HepG2 (cell line): Measurements from ENCODE around the gene ST8SIA3. TPM values are rescaled to one million over a fixed set of nuclear protein-coding genes. Genes with fewer than 3 reads are reported as not detected.

Source experiments
- BCL6 ChIP-seq: IDR thresholded peaks from 2 replicates; pipeline ENCODE4 v1.6.1; 2016; ENCODE audit warnings: missing genetic modification reagents, missing compliant biosample characterization
- HNF4G ChIP-seq, 2 experiments: sonication (generic) in 1 of 2; formaldehyde crosslinking in 1 of 2; IDR thresholded peaks; 2 replicates each; pipeline versions ENCODE4 v1.4.0 to v1.6.1; 2011 to 2020; ENCODE audit warnings: borderline replicate concordance in 2 of 2, low read depth in 2 of 2, mild to moderate bottlenecking in 2 of 2, low read length in 1 of 2, missing genetic modification reagents in 1 of 2, moderate library complexity in 1 of 2
- MIER2 ChIP-seq: IDR thresholded peaks from 2 replicates; pipeline ENCODE4 v1.6.1; 2016; ENCODE audit warnings: missing biosample characterization, missing genetic modification reagents
- NFE2L2 ChIP-seq: fragments of 150-350 bp; IDR thresholded peaks from 2 replicates; pipeline ENCODE4 v1.6.1; 2014; ENCODE audit warnings: low read length
- NPAS2 ChIP-seq: sonication (generic); formaldehyde crosslinking; IDR thresholded peaks from 2 replicates; pipeline ENCODE4 v1.8.0; 2022; ENCODE audit warnings: mild to moderate bottlenecking, missing genetic modification reagents, borderline replicate concordance
- PITX1 ChIP-seq: sonication (generic); formaldehyde crosslinking; IDR thresholded peaks from 2 replicates; pipeline ENCODE4 v1.5.1; 2020; ENCODE audit warnings: mild to moderate bottlenecking, missing genetic modification reagents
- RARA ChIP-seq: IDR thresholded peaks from 2 replicates; pipeline ENCODE4 v1.6.1; 2016; ENCODE audit warnings: missing genetic modification reagents, missing compliant biosample characterization
- SALL1 ChIP-seq: sonication (generic); formaldehyde crosslinking; IDR thresholded peaks from 2 replicates; pipeline ENCODE4 v1.8.0; 2022; ENCODE audit warnings: mild to moderate bottlenecking, missing genetic modification reagents
- TCF7 ChIP-seq: sonication (generic); IDR thresholded peaks from 2 replicates; pipeline ENCODE4 v1.6.1; 2016; ENCODE audit warnings: antibody characterized with exemption, low read depth
- TCF7L2 ChIP-seq: IDR thresholded peaks from 2 replicates; pipeline ENCODE4 v1.6.1; 2011; ENCODE audit warnings: mild to moderate bottlenecking, low read depth, low read length, moderate library complexity
- WIZ ChIP-seq: sonication (generic); formaldehyde crosslinking; IDR thresholded peaks from 2 replicates; pipeline ENCODE4 v1.5.1; 2020; ENCODE audit warnings: mild to moderate bottlenecking, missing genetic modification reagents
- YY1 ChIP-seq: IDR thresholded peaks from 2 replicates; pipeline ENCODE4 v1.6.1; 2011; ENCODE audit warnings: low read length, low read depth, moderate library complexity, mild to moderate bottlenecking; ENCODE audit not compliant: insufficient read depth, insufficient replicate concordance
- ZNF547 ChIP-seq: sonication (generic); formaldehyde crosslinking; IDR thresholded peaks from 2 replicates; pipeline ENCODE4 v1.5.1; 2020; ENCODE audit warnings: mild to moderate bottlenecking, missing genetic modification reagents
- ZNF703 ChIP-seq: sonication (generic); formaldehyde crosslinking; IDR thresholded peaks from 2 replicates; pipeline ENCODE4 v1.5.1; 2020; ENCODE audit warnings: missing genetic modification reagents, mild to moderate bottlenecking, moderate library complexity, borderline replicate concordance
- ZNF773 ChIP-seq: sonication (generic); formaldehyde crosslinking; IDR thresholded peaks from 2 replicates; pipeline ENCODE4 v1.4.0; 2020; ENCODE audit warnings: missing genetic modification reagents, borderline replicate concordance
- ZSCAN20 ChIP-seq: sonication (generic); formaldehyde crosslinking; IDR thresholded peaks from 2 replicates; pipeline ENCODE4 v1.4.0; 2020; ENCODE audit warnings: missing genetic modification reagents, mild to moderate bottlenecking, borderline replicate concordance
- polyA plus RNA-seq, 8 experiments: library from polyadenylated mRNA; depleted of rRNA in 3 of 8; stranded (reverse) in 7 of 8; unstranded in 1 of 8; fragments of >200 nt; fragmentation: Illumina TruSeq in 4 of 8; extraction: Trizol in 4 of 8; gene quantifications; 2 replicates each; pipeline versions ENCODE4 v1.2.1 to v1.2.3, GENCODE V29; 2011 to 2016; ENCODE audit warnings: low read depth in 4 of 8, missing spikeins in 1 of 8, mixed read lengths in 1 of 8; ENCODE audit not compliant: insufficient read depth in 1 of 8
- total RNA-seq, 5 experiments: library from RNA; depleted of rRNA; stranded (reverse); fragments of >200 nt; fragmentation: Illumina TruSeq; extraction: Trizol; gene quantifications; 2 replicates each; pipeline ENCODE4 v1.2.3, GENCODE V29; 2016; ENCODE audit warnings: low read depth in 1 of 5
- TF ChIP-seq, protein P1 (sequence below): IDR thresholded peaks from 2 replicates; pipeline ENCODE4 v1.6.1; 2016; ENCODE audit warnings: mild to moderate bottlenecking
- TF ChIP-seq, protein P2 (sequence below): sonication (generic); formaldehyde crosslinking; conservative IDR thresholded peaks from 2 replicates; pipeline ENCODE4 v1.4.0; 2020; ENCODE audit warnings: mild to moderate bottlenecking, missing genetic modification reagents, moderate library complexity

Gene ST8SIA3
- total and polyA plus RNA-seq, 2 of the 13 experiments (the other 11 are each of a cell fraction or from before 2014, with no cell fraction given) = not detected

DNA sequence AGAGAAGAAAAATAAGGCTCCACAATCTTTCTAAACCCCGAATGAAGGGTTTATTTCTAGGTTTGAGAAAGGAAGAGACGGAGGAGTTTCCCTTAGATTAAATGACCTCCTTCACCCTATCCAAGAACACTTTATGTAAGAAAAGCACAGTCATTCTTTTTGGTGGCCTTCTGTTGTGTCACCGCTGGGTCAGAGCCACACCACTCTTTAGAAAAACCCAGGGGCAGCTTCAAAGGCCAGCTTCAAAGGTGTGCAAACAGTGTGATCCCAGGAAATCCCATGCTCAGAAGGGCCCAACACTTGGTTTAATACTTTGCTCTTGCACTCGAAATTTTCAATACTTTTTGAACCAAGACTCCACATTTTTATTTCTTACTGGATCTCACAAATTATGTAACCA, 7.1 kb downstream of the ST8SIA3 start (continued):
- TF ChIP-seq, protein P1, sequence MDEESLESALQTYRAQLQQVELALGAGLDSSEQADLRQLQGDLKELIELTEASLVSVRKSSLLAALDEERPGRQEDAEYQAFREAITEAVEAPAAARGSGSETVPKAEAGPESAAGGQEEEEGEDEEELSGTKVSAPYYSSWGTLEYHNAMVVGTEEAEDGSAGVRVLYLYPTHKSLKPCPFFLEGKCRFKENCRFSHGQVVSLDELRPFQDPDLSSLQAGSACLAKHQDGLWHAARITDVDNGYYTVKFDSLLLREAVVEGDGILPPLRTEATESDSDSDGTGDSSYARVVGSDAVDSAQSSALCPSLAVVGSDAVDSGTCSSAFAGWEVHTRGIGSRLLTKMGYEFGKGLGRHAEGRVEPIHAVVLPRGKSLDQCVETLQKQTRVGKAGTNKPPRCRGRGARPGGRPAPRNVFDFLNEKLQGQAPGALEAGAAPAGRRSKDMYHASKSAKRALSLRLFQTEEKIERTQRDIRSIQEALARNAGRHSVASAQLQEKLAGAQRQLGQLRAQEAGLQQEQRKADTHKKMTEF (CRISPR knock-in tag) = 0 out of 2 replicates have a peak, but pooled peaks have one; percentile 24
- no peak for TF ChIP-seq ZNF773 (CRISPR knock-in tag)
- TF ChIP-seq TCF7 = peak; percentile 84
- TF ChIP-seq ZNF547 = no peak
- TF ChIP-seq NFE2L2 = peak; percentile 85
- TF ChIP-seq HNF4G (IDR thresholded peaks at IDR 0.05; ENCODE audit: borderline replicate concordance, low read depth, low read length) = no peak
- no peak for TF ChIP-seq HNF4G (CRISPR knock-in tag; IDR thresholded peaks at IDR 0.05; ENCODE audit: borderline replicate concordance, low read depth)
- peak; percentile 55 for TF ChIP-seq BCL6 (CRISPR knock-in tag)
- 0 out of 2 replicates have a peak, but pooled peaks have one; percentile 25 for TF ChIP-seq TCF7L2
- TF ChIP-seq RARA (CRISPR knock-in tag) = peak; percentile 55; the same call in 1 of the 2 replicates
- TF ChIP-seq, protein P2, sequence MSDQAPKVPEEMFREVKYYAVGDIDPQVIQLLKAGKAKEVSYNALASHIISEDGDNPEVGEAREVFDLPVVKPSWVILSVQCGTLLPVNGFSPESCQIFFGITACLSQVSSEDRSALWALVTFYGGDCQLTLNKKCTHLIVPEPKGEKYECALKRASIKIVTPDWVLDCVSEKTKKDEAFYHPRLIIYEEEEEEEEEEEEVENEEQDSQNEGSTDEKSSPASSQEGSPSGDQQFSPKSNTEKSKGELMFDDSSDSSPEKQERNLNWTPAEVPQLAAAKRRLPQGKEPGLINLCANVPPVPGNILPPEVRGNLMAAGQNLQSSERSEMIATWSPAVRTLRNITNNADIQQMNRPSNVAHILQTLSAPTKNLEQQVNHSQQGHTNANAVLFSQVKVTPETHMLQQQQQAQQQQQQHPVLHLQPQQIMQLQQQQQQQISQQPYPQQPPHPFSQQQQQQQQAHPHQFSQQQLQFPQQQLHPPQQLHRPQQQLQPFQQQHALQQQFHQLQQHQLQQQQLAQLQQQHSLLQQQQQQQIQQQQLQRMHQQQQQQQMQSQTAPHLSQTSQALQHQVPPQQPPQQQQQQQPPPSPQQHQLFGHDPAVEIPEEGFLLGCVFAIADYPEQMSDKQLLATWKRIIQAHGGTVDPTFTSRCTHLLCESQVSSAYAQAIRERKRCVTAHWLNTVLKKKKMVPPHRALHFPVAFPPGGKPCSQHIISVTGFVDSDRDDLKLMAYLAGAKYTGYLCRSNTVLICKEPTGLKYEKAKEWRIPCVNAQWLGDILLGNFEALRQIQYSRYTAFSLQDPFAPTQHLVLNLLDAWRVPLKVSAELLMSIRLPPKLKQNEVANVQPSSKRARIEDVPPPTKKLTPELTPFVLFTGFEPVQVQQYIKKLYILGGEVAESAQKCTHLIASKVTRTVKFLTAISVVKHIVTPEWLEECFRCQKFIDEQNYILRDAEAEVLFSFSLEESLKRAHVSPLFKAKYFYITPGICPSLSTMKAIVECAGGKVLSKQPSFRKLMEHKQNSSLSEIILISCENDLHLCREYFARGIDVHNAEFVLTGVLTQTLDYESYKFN = peak; percentile 36
- TF ChIP-seq ZSCAN20 (CRISPR knock-in tag) = no peak
- TF ChIP-seq PITX1 (CRISPR knock-in tag) = peak; percentile 36; the same call in 1 of the 2 replicates
- TF ChIP-seq MIER2 (CRISPR knock-in tag) = peak; percentile 15; the same call in 1 of the 2 replicates
- TF ChIP-seq YY1 = no peak
- no peak for TF ChIP-seq NPAS2 (CRISPR knock-in tag)
- 0 out of 2 replicates have a peak, but pooled peaks have one; percentile 16 for TF ChIP-seq SALL1
- 0 out of 2 replicates have a peak, but pooled peaks have one; percentile 41 for TF ChIP-seq WIZ (CRISPR knock-in tag)
- no peak for TF ChIP-seq ZNF703 (CRISPR knock-in tag)
